Measurements from ENCODE around the gene CHAD. TPM values are rescaled to one million over a fixed set of nuclear protein-coding genes. Genes with fewer than 3 reads are reported as not detected.

Gene CHAD
- total and polyA plus RNA-seq, 8 donors: 0.45 to 12.0 (median 4.9) TPM; not detected in 1

DNA sequence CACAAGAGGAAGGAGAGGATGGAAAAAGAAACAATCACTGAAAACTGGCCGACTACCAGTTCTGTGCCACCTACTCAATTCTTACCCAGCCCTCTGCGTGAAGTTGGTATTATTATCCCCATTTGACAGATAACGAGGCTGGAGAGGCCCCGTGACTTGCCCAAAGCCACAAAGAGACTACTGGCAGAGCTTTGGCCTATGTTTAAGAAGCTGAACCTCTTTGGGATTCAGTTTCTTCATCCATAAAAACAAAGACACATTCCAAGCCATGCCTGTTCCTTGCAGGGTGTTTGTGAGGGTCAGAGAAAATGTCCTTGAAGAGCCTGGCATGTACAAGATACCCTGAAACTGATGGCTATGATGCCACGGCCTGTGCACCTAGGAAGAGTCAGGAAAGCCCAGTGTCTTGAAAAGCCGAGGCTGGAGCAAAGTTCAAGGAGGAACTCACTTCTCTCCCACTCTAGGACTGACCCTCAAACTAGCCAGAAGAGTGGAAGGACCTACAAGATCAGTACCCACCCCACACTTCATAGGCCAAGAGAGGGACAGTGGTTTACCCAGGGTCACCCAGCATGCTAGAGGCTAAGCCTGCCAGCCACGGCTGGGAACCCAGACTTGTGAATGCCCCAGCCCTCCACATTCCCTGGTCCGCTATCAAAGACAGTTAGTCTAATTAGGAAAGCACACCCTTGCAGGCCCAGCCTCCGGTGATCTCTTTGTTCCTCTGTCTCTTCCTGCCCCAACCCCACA lies 44.3 kb downstream of the CHAD start:
- Histone ChIP-seq H3K9me3 (no peaks in the 10 kb centered on the region), H3K4me3 (no peak overlapping the region), H3K36me3 (no peaks in the 10 kb centered on the region), H3K27ac (peak overlapping the region in 4 of 5 donors; percentile 14 to 89 (median 86)), H3K27me3 (no peaks in the 10 kb centered on the region), H3K4me1 (peaks cover 40 to 81% (median 57%) of the 10 kb centered on the region in 4 donors)
- no peak for TF ChIP-seq EP300 (IDR thresholded peaks at IDR 0.05)
- no peak for TF ChIP-seq POLR2AphosphoS5 (IDR thresholded peaks at IDR 0.05)
- TF ChIP-seq POLR2A (IDR thresholded peaks at IDR 0.05): no peak
- TF ChIP-seq, protein P1, sequence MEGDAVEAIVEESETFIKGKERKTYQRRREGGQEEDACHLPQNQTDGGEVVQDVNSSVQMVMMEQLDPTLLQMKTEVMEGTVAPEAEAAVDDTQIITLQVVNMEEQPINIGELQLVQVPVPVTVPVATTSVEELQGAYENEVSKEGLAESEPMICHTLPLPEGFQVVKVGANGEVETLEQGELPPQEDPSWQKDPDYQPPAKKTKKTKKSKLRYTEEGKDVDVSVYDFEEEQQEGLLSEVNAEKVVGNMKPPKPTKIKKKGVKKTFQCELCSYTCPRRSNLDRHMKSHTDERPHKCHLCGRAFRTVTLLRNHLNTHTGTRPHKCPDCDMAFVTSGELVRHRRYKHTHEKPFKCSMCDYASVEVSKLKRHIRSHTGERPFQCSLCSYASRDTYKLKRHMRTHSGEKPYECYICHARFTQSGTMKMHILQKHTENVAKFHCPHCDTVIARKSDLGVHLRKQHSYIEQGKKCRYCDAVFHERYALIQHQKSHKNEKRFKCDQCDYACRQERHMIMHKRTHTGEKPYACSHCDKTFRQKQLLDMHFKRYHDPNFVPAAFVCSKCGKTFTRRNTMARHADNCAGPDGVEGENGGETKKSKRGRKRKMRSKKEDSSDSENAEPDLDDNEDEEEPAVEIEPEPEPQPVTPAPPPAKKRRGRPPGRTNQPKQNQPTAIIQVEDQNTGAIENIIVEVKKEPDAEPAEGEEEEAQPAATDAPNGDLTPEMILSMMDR (IDR thresholded peaks at IDR 0.05): no peak
- intact Hi-C loops (cut with DNase I; ENCODE audit: low total_unique reads): no loop called here
- 74 to 84% (median 81%) methylated on average over 8 to 9 of the region's 9 CpGs for WGBS, 5 donors
- DNase-seq: no peak

DNA sequence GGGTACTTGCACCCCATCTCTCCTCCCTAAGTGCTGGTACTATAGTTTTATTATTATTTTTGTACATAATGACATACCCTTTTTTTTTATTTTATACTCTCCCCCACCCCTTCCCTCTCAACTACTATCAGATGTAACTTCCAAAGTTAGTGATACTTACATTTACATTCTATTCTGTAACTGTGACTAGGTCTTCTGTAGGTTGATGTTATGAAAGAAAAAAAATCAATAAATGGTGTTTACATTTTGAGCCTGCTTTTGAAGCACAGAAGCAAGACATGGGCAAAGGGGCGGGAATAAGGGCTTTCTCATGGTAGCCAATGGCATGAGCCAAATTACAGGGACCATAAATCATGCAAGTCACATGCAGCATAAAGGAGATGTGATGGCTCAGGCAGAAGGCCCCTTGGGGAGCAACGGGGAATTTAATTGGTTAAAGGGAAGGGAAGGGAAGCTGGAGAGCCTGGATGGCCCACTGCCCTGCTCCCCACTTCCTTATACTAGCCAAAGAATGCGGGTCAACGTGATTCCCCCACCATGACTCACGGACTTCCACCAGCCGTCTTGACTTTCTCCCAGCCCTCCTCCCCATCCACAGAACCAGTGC lies 45.0 kb downstream of the CHAD start:
- DNase-seq: peak in 1 of 2 donors; percentile 78
- no peaks in the 10 kb centered on the region for H3K27me3 ChIP-seq
- intact Hi-C loops (cut with DNase I; ENCODE audit: low total_unique reads): no loop called here
- H3K9me3 ChIP-seq: no peaks in the 10 kb centered on the region
- H3K27ac ChIP-seq: peak overlapping the region in 2 of 5 donors; percentile 14 to 83
- no peak for TF ChIP-seq POLR2A (IDR thresholded peaks at IDR 0.05)
- TF ChIP-seq, protein P1 (IDR thresholded peaks at IDR 0.05): no peak
- no peak for TF ChIP-seq POLR2AphosphoS5 (IDR thresholded peaks at IDR 0.05)
- TF ChIP-seq EP300 (IDR thresholded peaks at IDR 0.05): no peak
- H3K4me3 ChIP-seq: no peak overlapping the region
- no peaks in the 10 kb centered on the region for H3K36me3 ChIP-seq
- WGBS, 5 donors: 37 to 56% (median 50%) methylated on average over 6 of the region's 6 CpGs
- peaks cover 40 to 73% (median 49%) of the 10 kb centered on the region in 4 donors for H3K4me1 ChIP-seq

DNA sequence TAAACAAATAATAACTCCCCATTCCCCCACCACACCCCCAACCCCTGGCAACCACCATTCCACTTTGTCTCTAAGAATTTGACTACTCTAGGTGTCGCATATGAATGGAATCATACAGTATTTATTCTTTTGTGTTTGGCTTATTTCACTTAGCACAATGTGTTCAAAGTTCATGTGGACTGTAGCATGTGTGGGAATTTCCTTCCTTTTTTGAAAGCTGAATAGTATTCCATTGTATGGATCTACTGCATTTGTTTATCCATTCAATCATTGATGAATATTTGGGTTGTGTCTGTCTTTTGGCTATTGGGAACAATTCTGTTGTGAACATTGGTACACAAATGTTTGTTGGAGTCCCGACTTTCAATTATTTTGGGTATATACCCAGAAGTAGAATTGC lies 45.9 kb downstream of the CHAD start:
- H3K27ac ChIP-seq: peak overlapping the region in 3 of 5 donors; percentile 32 to 85 (median 79)
- intact Hi-C loops (cut with DNase I; ENCODE audit: low total_unique reads): no loop called here
- peaks cover 34 to 64% (median 40%) of the 10 kb centered on the region in 4 donors for H3K4me1 ChIP-seq
- 73 to 87% (median 78%) methylated on average over 2 of the region's 2 CpGs for WGBS, 5 donors
- H3K36me3 ChIP-seq: no peaks in the 10 kb centered on the region
- no peaks in the 10 kb centered on the region for H3K9me3 ChIP-seq
- DNase-seq: no peak
- no peak overlapping the region for H3K4me3 ChIP-seq
- TF ChIP-seq EP300 (IDR thresholded peaks at IDR 0.05) (no peak), POLR2AphosphoS5 (IDR thresholded peaks at IDR 0.05) (no peak), POLR2A (IDR thresholded peaks at IDR 0.05) (no peak)
- TF ChIP-seq, protein P1 (IDR thresholded peaks at IDR 0.05): no peak
- H3K27me3 ChIP-seq: no peaks in the 10 kb centered on the region

DNA sequence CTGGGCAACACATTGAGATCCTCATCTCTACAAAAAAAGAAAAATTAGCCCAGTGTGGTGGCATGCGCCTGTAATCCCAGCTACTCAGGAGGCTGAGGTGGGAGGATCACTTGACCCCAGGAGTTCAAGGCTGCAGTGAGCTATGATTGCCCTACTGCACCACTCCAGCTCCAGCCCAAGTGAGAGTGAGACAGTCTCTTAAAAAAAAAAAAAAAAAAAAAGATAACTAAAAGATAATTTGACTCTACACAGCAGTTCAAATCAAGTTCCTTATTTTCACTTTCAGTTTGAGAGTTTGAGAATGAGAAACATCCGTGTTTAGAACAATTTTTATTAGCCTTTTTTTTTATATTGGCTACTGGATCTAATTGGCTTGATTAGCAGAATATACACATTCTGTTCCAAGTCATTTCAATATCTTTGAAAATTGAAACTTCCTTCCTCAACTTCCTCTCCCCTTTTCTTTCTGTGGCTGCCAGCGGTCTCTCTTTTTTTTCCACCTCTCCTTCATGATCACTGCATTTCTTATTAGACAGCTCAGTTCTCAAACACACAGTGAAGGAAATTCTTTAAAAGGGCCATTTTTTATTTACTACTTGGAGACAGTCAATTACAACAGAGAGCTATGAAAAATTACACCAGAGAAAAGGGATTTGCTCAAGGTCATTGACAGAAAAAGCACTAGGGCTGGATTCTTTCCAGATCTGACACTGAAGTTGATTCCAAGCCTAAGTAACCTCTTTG lies 47.2 kb downstream of the CHAD start:
- Histone ChIP-seq H3K27ac (peak overlapping the region; percentile 70 to 85 (median 76)), H3K27me3 (no peaks in the 10 kb centered on the region), H3K9me3 (no peaks in the 10 kb centered on the region), H3K36me3 (no peaks in the 10 kb centered on the region), H3K4me3 (peak overlapping the region in 2 of 4 donors; percentile 8 to 27), H3K4me1 (peaks cover 22 to 52% (median 28%) of the 10 kb centered on the region in 4 donors)
- intact Hi-C loops (cut with DNase I; ENCODE audit: low total_unique reads): no loop called here
- DNase-seq: peak in 1 of 2 donors; percentile 45
- TF ChIP-seq POLR2AphosphoS5 (IDR thresholded peaks at IDR 0.05): no peak
- no peak for TF ChIP-seq POLR2A (IDR thresholded peaks at IDR 0.05)
- TF ChIP-seq, protein P1 (IDR thresholded peaks at IDR 0.05): no peak
- TF ChIP-seq EP300 (IDR thresholded peaks at IDR 0.05): no peak
- WGBS, 5 donors: 28 to 36% (median 32%) methylated on average over 3 of the region's 3 CpGs
